CD14-positive monocyte (primary cell): Measurements from ENCODE around the gene ZNHIT3. TPM values are rescaled to one million over a fixed set of nuclear protein-coding genes. Genes with fewer than 3 reads are reported as not detected.
A peak's percentile ranks its signal among the peaks of the same experiment; 100 is the strongest.

Experiments used
- DNase-seq, 3 donors: peaks; one replicate each; pipeline ENCODE4 v3.0.0-alpha.2; 2011 to 2022
- H2AFZ ChIP-seq: 2 replicates; pipeline ENCODE4 v1.6.0; 2012; ENCODE audit warnings: mild to moderate bottlenecking, low read depth, low read length, inconsistent platforms; ENCODE audit not compliant: insufficient read depth, poor library complexity, severe bottlenecking
- H3K27ac ChIP-seq, 2 donors: 1 replicate in 1 of 2; 2 replicates in 1 of 2; pipeline ENCODE4 v1.5.1; 2012 to 2013; ENCODE audit warnings: low read length in 2 of 2, control low read depth in 1 of 2, inconsistent platforms in 1 of 2, low read depth in 1 of 2, mild to moderate bottlenecking in 1 of 2
- H3K27me3 ChIP-seq, 2 donors: one replicate each; pipeline versions ENCODE4 v1.6.0 to v1.6.1; 2011 to 2013; ENCODE audit warnings: low read length in 2 of 2; ENCODE audit not compliant: control insufficient read depth in 2 of 2, insufficient read depth in 2 of 2
- H3K36me3 ChIP-seq, 2 donors: replicated peaks in 1 of 2; 1 replicate in 1 of 2; 2 replicates in 1 of 2; pipeline versions ENCODE4 v1.5.1 to v1.6.1; 2012 to 2013; ENCODE audit warnings: low read length in 2 of 2, control low read depth in 1 of 2, inconsistent platforms in 1 of 2, mild to moderate bottlenecking in 1 of 2; ENCODE audit not compliant: insufficient read depth in 2 of 2, control insufficient read depth in 1 of 2
- H3K4me1 ChIP-seq, 2 donors: 1 replicate in 1 of 2; 2 replicates in 1 of 2; pipeline versions ENCODE4 v1.5.1 to v1.6.1; 2012 to 2013; ENCODE audit warnings: low read length in 2 of 2, control low read depth in 1 of 2, inconsistent platforms in 1 of 2, mild to moderate bottlenecking in 1 of 2, moderate library complexity in 1 of 2; ENCODE audit not compliant: insufficient read depth in 2 of 2, control insufficient read depth in 1 of 2
- H3K4me2 ChIP-seq: replicated peaks from 2 replicates; pipeline ENCODE3; 2012; ENCODE audit warnings: low read length, moderate library complexity, mild to moderate bottlenecking; ENCODE audit not compliant: poor library complexity, severe bottlenecking; ENCODE audit errors: extremely low read depth
- H3K4me3 ChIP-seq, 3 experiments: fragments of 200-600 bp in 1 of 3; sonication (generic) in 1 of 3; replicated peaks in 1 of 3; 1 replicate in 2 of 3; 2 replicates in 1 of 3; pipeline ENCODE4 v1.5.1; 2011 to 2013; ENCODE audit warnings: low read length in 3 of 3, mild to moderate bottlenecking in 3 of 3, control low read depth in 2 of 3, low read depth in 2 of 3, inconsistent platforms in 1 of 3, moderate library complexity in 1 of 3
- H3K79me2 ChIP-seq: 2 replicates; pipeline ENCODE4 v1.6.0; 2012; ENCODE audit warnings: mild to moderate bottlenecking, control low read depth, inconsistent platforms, low read length, moderate library complexity; ENCODE audit not compliant: insufficient read depth
- H3K9ac ChIP-seq: 2 replicates; pipeline ENCODE4 v1.6.0; 2017; ENCODE audit warnings: low read length, mild to moderate bottlenecking; ENCODE audit not compliant: insufficient read depth, poor library complexity, severe bottlenecking
- H3K9me3 ChIP-seq, 2 donors: replicated peaks in 1 of 2; 1 replicate in 1 of 2; 2 replicates in 1 of 2; pipeline versions ENCODE4 v1.5.1 to v1.6.1; 2012 to 2013; ENCODE audit warnings: low read length in 2 of 2, control low read depth in 1 of 2; ENCODE audit not compliant: control insufficient read depth in 1 of 2, insufficient read depth in 1 of 2
- H4K20me1 ChIP-seq: 2 replicates; pipeline ENCODE4 v1.6.0; 2012; ENCODE audit warnings: mild to moderate bottlenecking, low read length, control low read depth, moderate library complexity; ENCODE audit not compliant: insufficient read depth
- H3K27ac Mint-ChIP-seq, 7 donors: one replicate each; pipeline ENCODE4 v1.8.0; 2020; ENCODE audit warnings: mild to moderate bottlenecking in 7 of 7, mixed read lengths in 7 of 7, moderate library complexity in 6 of 7, inconsistent platforms in 2 of 7
- H3K27me3 Mint-ChIP-seq, 3 donors: one replicate each; pipeline ENCODE4 v1.8.0; 2021 to 2022; ENCODE audit warnings: low read depth in 3 of 3, mild to moderate bottlenecking in 3 of 3, mixed read lengths in 3 of 3, moderate library complexity in 3 of 3, inconsistent platforms in 1 of 3
- H3K36me3 Mint-ChIP-seq, 2 donors: one replicate each; pipeline ENCODE4 v1.8.0; 2020; ENCODE audit warnings: mixed read lengths in 2 of 2, inconsistent platforms in 1 of 2, mild to moderate bottlenecking in 1 of 2
- H3K4me1 Mint-ChIP-seq: one replicate; pipeline ENCODE4 v1.8.0; 2020; ENCODE audit warnings: mild to moderate bottlenecking, mixed read lengths
- H3K4me3 Mint-ChIP-seq, 2 donors: one replicate each; pipeline ENCODE4 v1.8.0; 2020; ENCODE audit warnings: mild to moderate bottlenecking in 2 of 2, mixed read lengths in 2 of 2, moderate library complexity in 1 of 2
- H3K9me3 Mint-ChIP-seq, 7 donors: one replicate each; pipeline ENCODE4 v1.8.0; 2020 to 2022; ENCODE audit warnings: mixed read lengths in 7 of 7, mild to moderate bottlenecking in 6 of 7, moderate library complexity in 6 of 7, inconsistent platforms in 2 of 7
- CTCF ChIP-seq: fragments of 200-600 bp; IDR thresholded peaks from one replicate; pipeline ENCODE4 v1.8.0; 2022; ENCODE audit warnings: antibody characterized with exemption, mild to moderate bottlenecking
- WGBS: methylation state at CpG from one replicate; pipeline ENCODE4 v1.1.5; 2013; ENCODE audit warnings: missing lambda C conversion rate; ENCODE audit not compliant: insufficient coverage; 5-methylcytosine and 5-hydroxymethylcytosine counted together
- intact Hi-C, 2 donors: fragments of 100-400 bp; cut with micrococcal nuclease; formaldehyde crosslinking; loops; one replicate each; pipeline versions ENCODE4 v1.15.0 to v1.15.1; 2023
- polyA plus RNA-seq, 3 donors: library from polyadenylated mRNA; depleted of rRNA in 1 of 3; unstranded in 2 of 3; stranded (reverse) in 1 of 3; fragments of 300-500 nt in 2 of 3; fragments of >200 nt in 1 of 3; fragmentation: Illumina TruSeq in 2 of 3; gene quantifications; 1 replicate in 2 of 3; 2 replicates in 1 of 3; pipeline ENCODE4 v1.2.3, GENCODE V29; 2012 to 2021

ZNHIT3 gene
- polyA plus RNA-seq, 3 donors, result 27.6 to 70.4 (median 63.5) TPM

DNA sequence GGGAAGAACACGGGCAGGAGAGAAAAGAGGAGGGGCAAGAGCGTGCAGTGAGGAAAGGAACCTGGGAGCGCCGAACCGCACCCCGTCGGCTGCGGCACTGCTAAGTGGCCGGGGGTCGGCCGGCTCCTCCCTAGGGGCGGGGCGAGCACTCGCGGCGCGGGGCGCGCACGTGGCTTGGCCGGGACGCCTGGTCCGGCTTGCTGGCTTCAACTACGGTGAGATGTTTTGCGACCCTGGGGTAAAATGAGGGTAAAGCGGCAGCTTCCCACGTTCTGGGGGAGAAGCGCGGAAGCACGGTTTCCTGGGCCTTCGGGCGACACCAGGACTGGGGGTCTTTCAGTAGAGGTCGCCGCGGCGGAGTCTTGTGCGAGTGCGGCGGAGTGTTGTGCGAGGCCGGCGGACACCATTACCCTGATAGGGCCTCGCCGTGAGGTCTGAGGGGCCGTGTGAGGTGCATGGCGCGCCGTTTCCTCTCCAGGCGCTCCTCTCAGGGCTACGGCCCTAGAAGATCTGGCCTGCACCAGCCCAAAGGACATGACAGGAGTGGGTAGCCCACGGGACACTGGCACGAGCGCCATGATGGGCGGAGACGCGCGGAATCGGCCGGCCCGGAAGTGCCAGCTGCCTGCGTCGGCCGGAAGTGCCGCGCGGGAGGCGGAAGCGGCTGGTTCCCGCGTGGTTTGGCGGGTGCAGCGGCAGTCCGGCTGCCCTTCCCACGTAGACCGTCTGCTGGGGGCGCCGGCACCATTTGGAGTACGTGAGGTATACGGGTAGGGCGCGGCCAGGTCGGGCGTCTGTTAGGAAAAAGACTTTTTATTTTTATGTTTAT lies 48.6 kb downstream of the ZNHIT3 start, which contains the start of the genes MYO19 and PIGW:
TSS of gene MYO19 (minus strand) at position 29 of the 829 bp plus-strand sequence. CDS start 2,330 bp downstream, outside the sequence.
TSS of gene PIGW (plus strand) at position 148 of the 829 bp plus-strand sequence. CDS start 2,115 bp downstream, outside the sequence.
- peak; percentile 86 to 89 (median 87) for DNase-seq
- Histone ChIP-seq H3K9me3 (no peaks in the 10 kb centered on the region), H3K4me2 (peak within 1 kb of the TSS; percentile 97), H3K27ac (peak within 1 kb of the TSS; percentile 97 to 98), H3K4me3 (peak within 1 kb of the TSS; percentile 71 to 99 (median 97)), H3K4me1 (peaks cover 15 to 20% of the 10 kb centered on the region in 2 donors), H3K36me3 (peaks cover 8 to 29% of the 10 kb centered on the region in 2 donors), H2AFZ (peak within 1 kb of the TSS; percentile 98), H3K27me3 (no peaks in the 10 kb centered on the region), H3K9ac (peak within 1 kb of the TSS; percentile 94), H4K20me1 (no peaks in the 10 kb centered on the region), H3K79me2 (peaks cover 24% of the 10 kb centered on the region)
- Mint-ChIP-seq H3K9me3 (no peaks in the 10 kb centered on the region), H3K36me3 (peaks cover 22 to 25% of the 10 kb centered on the region in 2 donors), H3K27me3 (peaks cover 0 to 2% (median 0%) of the 10 kb centered on the region in 3 donors), H3K4me3 (peak within 1 kb of the TSS; percentile 95 to 96), H3K4me1 (peaks cover 18% of the 10 kb centered on the region), H3K27ac (peak within 1 kb of the TSS; percentile 94 to 99 (median 98))
- TF ChIP-seq CTCF, result no peak
- intact Hi-C loops, result loop anchor here (5.0 kb wide), 2 partner anchors 43 to 48 kb away; partner anchors contain the start of gene ZNHIT3 (in 1 of the 2)
- WGBS, result under 1% methylated on average over 80 of the region's 83 CpGs

DNA sequence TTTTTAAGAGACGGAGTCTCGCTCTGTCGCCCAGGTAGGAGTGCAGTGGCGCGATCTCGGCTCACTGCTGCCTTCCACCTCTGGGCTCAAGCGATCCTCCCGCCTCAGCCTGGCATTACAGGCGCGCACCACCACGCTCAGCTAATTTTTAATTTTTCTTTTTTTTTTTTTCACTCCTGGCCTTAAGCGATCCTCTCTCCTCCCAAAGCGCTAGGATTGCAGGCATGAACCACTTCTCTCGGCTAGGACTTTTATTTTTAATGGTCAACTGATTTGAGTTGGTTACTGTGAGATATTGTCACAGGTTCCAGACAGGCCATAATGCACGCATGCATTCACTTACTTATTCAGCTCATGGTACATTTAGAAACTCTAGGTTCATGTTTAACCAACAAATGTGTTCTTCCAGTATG lies 49.2 kb downstream of the ZNHIT3 start:
- DNase-seq, result no peak
- intact Hi-C loops, result no loop called here
- peaks cover 0 to 2% (median 0%) of the 10 kb centered on the region in 3 donors for H3K27me3 Mint-ChIP-seq
- 0% methylated on average over 6 of the region's 15 CpGs for WGBS
- H3K4me1 ChIP-seq, result peaks cover 15 to 20% of the 10 kb centered on the region in 2 donors
- peak overlapping the region; percentile 94 for H3K9ac ChIP-seq
- peaks cover 16 to 25% of the 10 kb centered on the region in 2 donors for H3K36me3 Mint-ChIP-seq
- H3K79me2 ChIP-seq, result peaks cover 24% of the 10 kb centered on the region
- peak overlapping the region; percentile 97 for H3K4me2 ChIP-seq
- peak overlapping the region; percentile 94 to 99 (median 98) for H3K27ac Mint-ChIP-seq
- peak overlapping the region; percentile 95 to 96 for H3K4me3 Mint-ChIP-seq
- H3K36me3 ChIP-seq, result peaks cover 8 to 29% of the 10 kb centered on the region in 2 donors
- no peaks in the 10 kb centered on the region for H3K27me3 ChIP-seq
- no peaks in the 10 kb centered on the region for H4K20me1 ChIP-seq
- H3K9me3 Mint-ChIP-seq, result no peaks in the 10 kb centered on the region
- H3K4me1 Mint-ChIP-seq, result peaks cover 18% of the 10 kb centered on the region
- H3K9me3 ChIP-seq, result no peaks in the 10 kb centered on the region
- H3K4me3 ChIP-seq, result peak overlapping the region; percentile 71 to 99 (median 97)
- peak overlapping the region; percentile 98 for H2AFZ ChIP-seq
- H3K27ac ChIP-seq, result peak overlapping the region; percentile 97 to 98
- peak; percentile 16 for TF ChIP-seq CTCF
